SK-N-SH treated with all-trans-retinoic acid at 6 μM for 48 hours (cell line): ENCODE data around the gene NDC80.

Source experiments
- ATAC-seq: fragments of 200-7000 bp; cut with Tn5 transposase; 3 replicates; pipeline ENCODE4 v1.9.1; 2020; ENCODE audit warnings: mild to moderate bottlenecking, moderate library complexity
- BACH2 ChIP-seq: fragments of 250-450 bp; sonication (Bioruptor Pico); IDR thresholded peaks from 2 replicates; pipeline ENCODE4 v1.9.0; 2021; ENCODE audit warnings: mild to moderate bottlenecking, borderline replicate concordance
- CSDC2 ChIP-seq: fragments of 250-450 bp; sonication (Bioruptor Pico); IDR thresholded peaks from 2 replicates; pipeline ENCODE4 v1.5.0; 2020; ENCODE audit warnings: mild to moderate bottlenecking, moderate library complexity
- CSRNP3 ChIP-seq: fragments of 250-450 bp; sonication (Bioruptor Pico); IDR thresholded peaks from 2 replicates; pipeline ENCODE4 v1.5.1; 2021; ENCODE audit warnings: mild to moderate bottlenecking, moderate library complexity
- ESRRG ChIP-seq: fragments of 250-450 bp; sonication (Bioruptor Pico); IDR thresholded peaks from 2 replicates; pipeline ENCODE4 v1.6.1; 2021; ENCODE audit warnings: mild to moderate bottlenecking
- GLIS3 ChIP-seq: fragments of 250-450 bp; sonication (Bioruptor Pico); IDR thresholded peaks from 2 replicates; pipeline ENCODE4 v1.5.0; 2020; ENCODE audit warnings: mild to moderate bottlenecking, moderate library complexity
- ISL1 ChIP-seq: fragments of 250-450 bp; sonication (Bioruptor Pico); IDR thresholded peaks from 2 replicates; pipeline ENCODE4 v2.1.2; 2022; ENCODE audit warnings: mild to moderate bottlenecking, moderate library complexity
- PATZ1 ChIP-seq: fragments of 250-450 bp; sonication (Bioruptor Pico); IDR thresholded peaks from 2 replicates; pipeline ENCODE4 v1.8.0; 2020; ENCODE audit warnings: mild to moderate bottlenecking, moderate library complexity, borderline replicate concordance
- PPARA ChIP-seq: fragments of 250-450 bp; sonication (Bioruptor Pico); IDR thresholded peaks from 2 replicates; pipeline ENCODE4 v1.5.0; 2020; ENCODE audit warnings: mild to moderate bottlenecking, borderline replicate concordance
- SNAI2 ChIP-seq: fragments of 250-450 bp; sonication (Bioruptor Pico); IDR thresholded peaks from 2 replicates; pipeline ENCODE4 v1.5.0; 2020; ENCODE audit warnings: mild to moderate bottlenecking, moderate library complexity
- ZC3H10 ChIP-seq: fragments of 250-450 bp; sonication (Bioruptor Pico); IDR thresholded peaks from 2 replicates; pipeline ENCODE4 v1.5.1; 2021; ENCODE audit warnings: mild to moderate bottlenecking, moderate library complexity
- ZFP30 ChIP-seq: fragments of 450-650 bp; formaldehyde crosslinking; IDR thresholded peaks from 2 replicates; pipeline ENCODE4 v1.5.0; 2022; ENCODE audit warnings: mild to moderate bottlenecking, moderate library complexity
- ZNF565 ChIP-seq: fragments of 450-650 bp; formaldehyde crosslinking; conservative IDR thresholded peaks from 2 replicates; pipeline ENCODE4 v1.5.0; 2020; ENCODE audit warnings: low read depth, mild to moderate bottlenecking, moderate library complexity
- ZNF70 ChIP-seq: fragments of 450-650 bp; formaldehyde crosslinking; IDR thresholded peaks from 2 replicates; pipeline ENCODE4 v1.5.0; 2020; ENCODE audit warnings: mild to moderate bottlenecking, moderate library complexity
- TF ChIP-seq, protein P1 (sequence below): fragments of 250-450 bp; sonication (Bioruptor Pico); IDR thresholded peaks from 2 replicates; pipeline ENCODE4 v1.5.0; 2020; ENCODE audit warnings: mild to moderate bottlenecking, moderate library complexity
- TF ChIP-seq, protein P2 (sequence below): fragments of 250-450 bp; sonication (Bioruptor Pico); IDR thresholded peaks from 2 replicates; pipeline ENCODE4 v1.5.1; 2020; ENCODE audit warnings: low read depth, mild to moderate bottlenecking, moderate library complexity
- TF ChIP-seq, protein P3 (sequence below): fragments of 250-450 bp; sonication (Bioruptor Pico); IDR thresholded peaks from 2 replicates; pipeline ENCODE4 v1.8.0; 2021; ENCODE audit warnings: low read depth, mild to moderate bottlenecking, moderate library complexity, borderline replicate concordance

Gene NDC80

GRCh38 chr18:2644535-2644934 lies 73.2 kb downstream of the NDC80 start:
- no peak for ATAC-seq
- TF ChIP-seq, protein P1, sequence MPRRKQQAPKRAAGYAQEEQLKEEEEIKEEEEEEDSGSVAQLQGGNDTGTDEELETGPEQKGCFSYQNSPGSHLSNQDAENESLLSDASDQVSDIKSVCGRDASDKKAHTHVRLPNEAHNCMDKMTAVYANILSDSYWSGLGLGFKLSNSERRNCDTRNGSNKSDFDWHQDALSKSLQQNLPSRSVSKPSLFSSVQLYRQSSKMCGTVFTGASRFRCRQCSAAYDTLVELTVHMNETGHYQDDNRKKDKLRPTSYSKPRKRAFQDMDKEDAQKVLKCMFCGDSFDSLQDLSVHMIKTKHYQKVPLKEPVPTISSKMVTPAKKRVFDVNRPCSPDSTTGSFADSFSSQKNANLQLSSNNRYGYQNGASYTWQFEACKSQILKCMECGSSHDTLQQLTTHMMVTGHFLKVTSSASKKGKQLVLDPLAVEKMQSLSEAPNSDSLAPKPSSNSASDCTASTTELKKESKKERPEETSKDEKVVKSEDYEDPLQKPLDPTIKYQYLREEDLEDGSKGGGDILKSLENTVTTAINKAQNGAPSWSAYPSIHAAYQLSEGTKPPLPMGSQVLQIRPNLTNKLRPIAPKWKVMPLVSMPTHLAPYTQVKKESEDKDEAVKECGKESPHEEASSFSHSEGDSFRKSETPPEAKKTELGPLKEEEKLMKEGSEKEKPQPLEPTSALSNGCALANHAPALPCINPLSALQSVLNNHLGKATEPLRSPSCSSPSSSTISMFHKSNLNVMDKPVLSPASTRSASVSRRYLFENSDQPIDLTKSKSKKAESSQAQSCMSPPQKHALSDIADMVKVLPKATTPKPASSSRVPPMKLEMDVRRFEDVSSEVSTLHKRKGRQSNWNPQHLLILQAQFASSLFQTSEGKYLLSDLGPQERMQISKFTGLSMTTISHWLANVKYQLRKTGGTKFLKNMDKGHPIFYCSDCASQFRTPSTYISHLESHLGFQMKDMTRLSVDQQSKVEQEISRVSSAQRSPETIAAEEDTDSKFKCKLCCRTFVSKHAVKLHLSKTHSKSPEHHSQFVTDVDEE, result no peak
- TF ChIP-seq ZFP30 (CRISPR knock-in tag), result no peak
- TF ChIP-seq CSRNP3 (CRISPR knock-in tag), result no peak

DNA sequence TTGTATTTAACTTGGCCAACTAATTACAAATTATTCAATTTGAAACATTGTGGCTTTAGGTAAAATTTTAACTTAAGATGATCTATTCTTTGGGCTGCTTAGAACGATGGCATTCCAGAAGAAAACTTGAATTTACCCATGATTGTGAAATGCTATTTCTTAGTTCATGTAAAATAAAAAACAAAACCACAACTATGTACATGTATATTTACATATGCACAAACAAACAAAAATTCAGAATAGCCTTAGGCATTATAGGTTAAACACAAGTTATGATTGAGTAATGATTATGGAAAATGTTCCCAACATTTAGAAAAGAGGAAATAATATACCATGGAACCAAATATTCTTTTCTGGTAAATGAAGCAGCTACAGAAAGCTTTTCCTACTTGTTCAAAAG lies 80.6 kb downstream of the NDC80 start:
- ATAC-seq, result no peak
- no peak for TF ChIP-seq GLIS3 (CRISPR knock-in tag)
- TF ChIP-seq PATZ1 (CRISPR knock-in tag), result no peak
- TF ChIP-seq CSDC2 (CRISPR knock-in tag), result no peak
- TF ChIP-seq ZNF70, result no peak
- TF ChIP-seq PPARA (CRISPR knock-in tag), result no peak
- no peak for TF ChIP-seq ZFP30 (CRISPR knock-in tag)

GRCh38 chr18:2653467-2653866 lies 82.1 kb downstream of the NDC80 start:
- ATAC-seq, result no peak

More at GRCh38 chr18:2653467-2653866, 82.1 kb downstream of the NDC80 start:
- TF ChIP-seq BACH2 (CRISPR knock-in tag) (no peak), ZNF70 (no peak), ZNF565 (no peak), ZC3H10 (CRISPR knock-in tag) (no peak), ESRRG (no peak), PATZ1 (CRISPR knock-in tag) (no peak), SNAI2 (CRISPR knock-in tag) (no peak), CSDC2 (CRISPR knock-in tag) (no peak), CSRNP3 (CRISPR knock-in tag) (no peak), ISL1 (CRISPR knock-in tag) (no peak)
- TF ChIP-seq, protein P2, sequence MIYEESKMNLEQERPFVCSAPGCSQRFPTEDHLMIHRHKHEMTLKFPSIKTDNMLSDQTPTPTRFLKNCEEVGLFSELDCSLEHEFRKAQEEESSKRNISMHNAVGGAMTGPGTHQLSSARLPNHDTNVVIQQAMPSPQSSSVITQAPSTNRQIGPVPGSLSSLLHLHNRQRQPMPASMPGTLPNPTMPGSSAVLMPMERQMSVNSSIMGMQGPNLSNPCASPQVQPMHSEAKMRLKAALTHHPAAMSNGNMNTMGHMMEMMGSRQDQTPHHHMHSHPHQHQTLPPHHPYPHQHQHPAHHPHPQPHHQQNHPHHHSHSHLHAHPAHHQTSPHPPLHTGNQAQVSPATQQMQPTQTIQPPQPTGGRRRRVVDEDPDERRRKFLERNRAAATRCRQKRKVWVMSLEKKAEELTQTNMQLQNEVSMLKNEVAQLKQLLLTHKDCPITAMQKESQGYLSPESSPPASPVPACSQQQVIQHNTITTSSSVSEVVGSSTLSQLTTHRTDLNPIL (CRISPR knock-in tag), result no peak
- TF ChIP-seq, protein P1, result no peak
- TF ChIP-seq, protein P3, sequence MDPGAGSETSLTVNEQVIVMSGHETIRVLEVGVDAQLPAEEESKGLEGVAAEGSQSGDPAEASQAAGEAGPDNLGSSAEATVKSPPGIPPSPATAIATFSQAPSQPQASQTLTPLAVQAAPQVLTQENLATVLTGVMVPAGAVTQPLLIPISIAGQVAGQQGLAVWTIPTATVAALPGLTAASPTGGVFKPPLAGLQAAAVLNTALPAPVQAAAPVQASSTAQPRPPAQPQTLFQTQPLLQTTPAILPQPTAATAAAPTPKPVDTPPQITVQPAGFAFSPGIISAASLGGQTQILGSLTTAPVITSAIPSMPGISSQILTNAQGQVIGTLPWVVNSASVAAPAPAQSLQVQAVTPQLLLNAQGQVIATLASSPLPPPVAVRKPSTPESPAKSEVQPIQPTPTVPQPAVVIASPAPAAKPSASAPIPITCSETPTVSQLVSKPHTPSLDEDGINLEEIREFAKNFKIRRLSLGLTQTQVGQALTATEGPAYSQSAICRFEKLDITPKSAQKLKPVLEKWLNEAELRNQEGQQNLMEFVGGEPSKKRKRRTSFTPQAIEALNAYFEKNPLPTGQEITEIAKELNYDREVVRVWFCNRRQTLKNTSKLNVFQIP (CRISPR knock-in tag), result no peak
